Lung (tissue), 12 donors: Measurements from ENCODE around the gene HYCC1. TPM values are rescaled to one million over a fixed set of nuclear protein-coding genes. Genes with fewer than 3 reads are reported as not detected.

Source experiments
- ATAC-seq: fragments of 200-7000 bp; cut with Tn5 transposase; one replicate; pipeline ENCODE4 v1.9.1; 2020; ENCODE audit warnings: moderate number of reproducible peaks; ENCODE audit not compliant: insufficient read depth, low FRiP score
- DNase-seq, 3 donors: peaks; one replicate each; pipeline ENCODE4 v3.0.0-alpha.2; 2013 to 2017
- H3K27ac ChIP-seq, 2 donors: one replicate each; pipeline ENCODE4 v1.5.1; 2013; ENCODE audit warnings: mild to moderate bottlenecking in 2 of 2, moderate library complexity in 2 of 2, control low read depth in 1 of 2, inconsistent platforms in 1 of 2, low read depth in 1 of 2, low read length in 1 of 2
- H3K27me3 ChIP-seq, 3 donors: one replicate each; pipeline ENCODE4 v1.5.1; 2013; ENCODE audit warnings: low read length in 2 of 3; ENCODE audit not compliant: control insufficient read depth in 3 of 3, insufficient read depth in 3 of 3
- H3K36me3 ChIP-seq, 4 donors: one replicate each; pipeline ENCODE4 v1.5.1; 2013; ENCODE audit warnings: low read length in 4 of 4, mild to moderate bottlenecking in 1 of 4, moderate library complexity in 1 of 4; ENCODE audit not compliant: control insufficient read depth in 4 of 4, insufficient read depth in 4 of 4
- H3K4me1 ChIP-seq, 5 donors: one replicate each; pipeline ENCODE4 v1.5.1; 2013; ENCODE audit warnings: low read length in 5 of 5, mild to moderate bottlenecking in 2 of 5, moderate library complexity in 1 of 5; ENCODE audit not compliant: control insufficient read depth in 5 of 5, insufficient read depth in 5 of 5
- H3K4me3 ChIP-seq: one replicate; pipeline ENCODE4 v1.5.1; 2013; ENCODE audit warnings: mild to moderate bottlenecking, control low read depth, moderate library complexity
- H3K9ac ChIP-seq, 2 donors: one replicate each; pipeline ENCODE4 v1.5.1; 2013; ENCODE audit warnings: low read length in 2 of 2, control low read depth in 1 of 2; ENCODE audit not compliant: insufficient read depth in 1 of 2
- H3K9me3 ChIP-seq, 4 donors: one replicate each; pipeline ENCODE4 v1.5.1; 2013; ENCODE audit warnings: low read length in 3 of 4, mild to moderate bottlenecking in 1 of 4, moderate library complexity in 1 of 4; ENCODE audit not compliant: control insufficient read depth in 4 of 4, insufficient read depth in 3 of 4
- WGBS, 2 donors: extraction: QIAGEN DNeasy Blood & Tissue Kit; methylation state at CpG; one replicate each; pipeline ENCODE4 v1.1.7; 2013; 5-methylcytosine and 5-hydroxymethylcytosine counted together
- polyA plus RNA-seq, 2 donors: library from polyadenylated mRNA; stranded (reverse); fragments of 200-250 nt; gene quantifications; one replicate each; pipeline ENCODE4 v1.2.1, GENCODE V29; 2013
- total RNA-seq, 2 donors: library from RNA; depleted of rRNA in 1 of 2; stranded (reverse); fragments of >200 nt in 1 of 2; gene quantifications; one replicate each; pipeline ENCODE4 v1.2.1, GENCODE V29; 2014 to 2021
- TF ChIP-seq, protein P1 (sequence below): IDR thresholded peaks from 2 replicates; pipeline ENCODE4 v1.5.1; 2012; ENCODE audit warnings: mild to moderate bottlenecking; ENCODE audit errors: control extremely low read depth, extremely low read depth
- donor health status: control.
- donor health status: control.
- donor health status: Bipolar disorder and iron deficiency.
- donor health status: healthy.
- donor health status: DM: yes; HTN: yes; CAD: no.

Gene HYCC1
- total and polyA plus RNA-seq, 4 donors, result 7.3 to 62.5 (median 35.2) TPM

DNA sequence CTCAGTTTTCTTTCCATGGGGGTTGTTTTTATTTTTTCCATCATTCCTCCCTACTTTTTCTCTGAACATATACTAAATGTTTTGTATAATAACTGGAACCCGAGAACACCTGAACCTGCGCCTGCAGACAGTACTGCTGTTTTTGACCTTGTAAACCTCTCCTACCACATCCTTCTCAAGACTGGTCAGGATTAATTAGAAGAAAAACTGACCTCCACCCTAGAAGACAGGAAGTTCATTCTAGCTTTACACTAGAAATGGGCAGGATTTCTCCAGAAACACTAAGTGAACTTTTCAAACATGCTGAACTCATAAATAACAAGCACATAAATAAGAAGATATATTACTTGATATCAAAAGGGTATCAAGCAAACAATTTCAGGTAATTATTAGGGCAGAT lies 751 bp upstream of the HYCC1 start:
- no peak overlapping the region for H3K4me3 ChIP-seq
- 73 to 78% methylated on average over 2 of the region's 2 CpGs for WGBS, 2 donors
- H3K27me3 ChIP-seq, result no peaks in the 10 kb centered on the region
- TF ChIP-seq, protein P1, sequence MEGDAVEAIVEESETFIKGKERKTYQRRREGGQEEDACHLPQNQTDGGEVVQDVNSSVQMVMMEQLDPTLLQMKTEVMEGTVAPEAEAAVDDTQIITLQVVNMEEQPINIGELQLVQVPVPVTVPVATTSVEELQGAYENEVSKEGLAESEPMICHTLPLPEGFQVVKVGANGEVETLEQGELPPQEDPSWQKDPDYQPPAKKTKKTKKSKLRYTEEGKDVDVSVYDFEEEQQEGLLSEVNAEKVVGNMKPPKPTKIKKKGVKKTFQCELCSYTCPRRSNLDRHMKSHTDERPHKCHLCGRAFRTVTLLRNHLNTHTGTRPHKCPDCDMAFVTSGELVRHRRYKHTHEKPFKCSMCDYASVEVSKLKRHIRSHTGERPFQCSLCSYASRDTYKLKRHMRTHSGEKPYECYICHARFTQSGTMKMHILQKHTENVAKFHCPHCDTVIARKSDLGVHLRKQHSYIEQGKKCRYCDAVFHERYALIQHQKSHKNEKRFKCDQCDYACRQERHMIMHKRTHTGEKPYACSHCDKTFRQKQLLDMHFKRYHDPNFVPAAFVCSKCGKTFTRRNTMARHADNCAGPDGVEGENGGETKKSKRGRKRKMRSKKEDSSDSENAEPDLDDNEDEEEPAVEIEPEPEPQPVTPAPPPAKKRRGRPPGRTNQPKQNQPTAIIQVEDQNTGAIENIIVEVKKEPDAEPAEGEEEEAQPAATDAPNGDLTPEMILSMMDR, result no peak
- H3K27ac ChIP-seq, result no peak overlapping the region
- ATAC-seq (no peak), DNase-seq (no peak)
- no peaks in the 10 kb centered on the region for H3K9me3 ChIP-seq
- H3K4me1 ChIP-seq, result peaks cover 2 to 34% (median 7%) of the 10 kb centered on the region in 5 donors
- no peaks in the 10 kb centered on the region for H3K36me3 ChIP-seq
- no peak overlapping the region for H3K9ac ChIP-seq

- 0 to 1% methylated on average over 32 to 52 of the region's 52 CpGs for WGBS, 2 donors
- Histone ChIP-seq H3K36me3 (no peaks in the 10 kb centered on the region), H3K4me1 (peaks cover 2 to 31% (median 4%) of the 10 kb centered on the region in 5 donors), H3K9ac (peak overlapping the region; percentile 57 to 73), H3K9me3 (no peaks in the 10 kb centered on the region), H3K27ac (peak overlapping the region; percentile 83 to 91), H3K27me3 (no peaks in the 10 kb centered on the region), H3K4me3 (peak overlapping the region; percentile 73)
- TF ChIP-seq, protein P1, result no peak
- DNase-seq, result peak; percentile 45 to 54 (median 53)
- ATAC-seq, result peak; percentile 4
These were observed 819 bp downstream of the HYCC1 start for GRCh38 chr7:23012908-23013714.

GRCh38 chr7:23012186-23012585 lies 1.7 kb downstream of the HYCC1 start:
- H3K9ac ChIP-seq, result peak overlapping the region in 1 of 2 donors; percentile 27
- no peak overlapping the region for H3K4me3 ChIP-seq
- peaks cover 2 to 31% (median 4%) of the 10 kb centered on the region in 5 donors for H3K4me1 ChIP-seq
- no peaks in the 10 kb centered on the region for H3K9me3 ChIP-seq
- 68 to 84% methylated on average over 6 of the region's 6 CpGs for WGBS, 2 donors
- ATAC-seq (no peak), DNase-seq (no peak)
- H3K27ac ChIP-seq, result peak overlapping the region in 1 of 2 donors; percentile 83
- H3K36me3 ChIP-seq, result no peaks in the 10 kb centered on the region
- no peaks in the 10 kb centered on the region for H3K27me3 ChIP-seq
- TF ChIP-seq, protein P1, result no peak
